Cardiac atrium fibroblast (primary cell): ENCODE data around the gene SH2D7. TPM values are rescaled to one million over a fixed set of nuclear protein-coding genes. Genes with fewer than 3 reads are reported as not detected.

Experiments
- total RNA-seq: library from RNA; depleted of rRNA; stranded (reverse); fragments of >200 nt; gene quantifications from 2 replicates; pipeline ENCODE4 v1.2.3, GENCODE V29; 2015

SH2D7 gene
- total RNA-seq, result not detected in 2 replicates

GRCh38 chr15:78092261-78093041 is at the start of gene SH2D7:
Gene SH2D7, plus strand, starts transcription at chr15:78092561. Its CDS starts 24 bp downstream, at chr15:78092585.

GRCh38 chr15:78077053-78077870 is 15.1 kb upstream of the SH2D7 start, which contains the start of gene TBC1D2B:
Gene TBC1D2B, minus strand, starts transcription at chr15:78077711. Its CDS starts 59 bp downstream, at chr15:78077652.

GRCh38 chr15:78131295-78132061 is 39.1 kb downstream of the SH2D7 start, which contains the start of gene CIB2:
Gene CIB2, minus strand, starts transcription at chr15:78131445. Its CDS starts 230 bp downstream, at chr15:78131215.

GRCh38 chr15:78149068-78149804 is 56.9 kb downstream of the SH2D7 start, which contains the start of gene IDH3A:
Gene IDH3A, plus strand, starts transcription at chr15:78149362. Its CDS starts 42 bp downstream, at chr15:78149404.

Other genes starting within 250 kb of the SH2D7 start
- 29.0 and 35.0 TPM in 2 replicates for gene TBC1D2B, start 14.8 kb upstream of the SH2D7 start, total RNA-seq
- 1.6 and 4.5 TPM in 2 replicates for gene CIB2, start 38.9 kb downstream of the SH2D7 start, total RNA-seq
- 64.5 and 85.4 TPM in 2 replicates for gene IDH3A, start 56.8 kb downstream of the SH2D7 start, total RNA-seq
- gene ACSBG1, start 142.0 kb downstream of the SH2D7 start, total RNA-seq, result not detected in 2 replicates
- 2.0 and 2.9 TPM in 2 replicates for gene DNAJA4, start 172.0 kb downstream of the SH2D7 start, total RNA-seq
- gene SKIC8, start 207.0 kb downstream of the SH2D7 start, total RNA-seq, result 68.7 and 71.1 TPM in 2 replicates
- gene CRABP1, start 247.8 kb downstream of the SH2D7 start, total RNA-seq, result not detected in 2 replicates